ENCODE measurements around the gene KIF3C.

GRCh38 chr2:25920786-25921415, 61.4 kb downstream of the KIF3C start:
- TF ChIP-seq, protein P1, sequence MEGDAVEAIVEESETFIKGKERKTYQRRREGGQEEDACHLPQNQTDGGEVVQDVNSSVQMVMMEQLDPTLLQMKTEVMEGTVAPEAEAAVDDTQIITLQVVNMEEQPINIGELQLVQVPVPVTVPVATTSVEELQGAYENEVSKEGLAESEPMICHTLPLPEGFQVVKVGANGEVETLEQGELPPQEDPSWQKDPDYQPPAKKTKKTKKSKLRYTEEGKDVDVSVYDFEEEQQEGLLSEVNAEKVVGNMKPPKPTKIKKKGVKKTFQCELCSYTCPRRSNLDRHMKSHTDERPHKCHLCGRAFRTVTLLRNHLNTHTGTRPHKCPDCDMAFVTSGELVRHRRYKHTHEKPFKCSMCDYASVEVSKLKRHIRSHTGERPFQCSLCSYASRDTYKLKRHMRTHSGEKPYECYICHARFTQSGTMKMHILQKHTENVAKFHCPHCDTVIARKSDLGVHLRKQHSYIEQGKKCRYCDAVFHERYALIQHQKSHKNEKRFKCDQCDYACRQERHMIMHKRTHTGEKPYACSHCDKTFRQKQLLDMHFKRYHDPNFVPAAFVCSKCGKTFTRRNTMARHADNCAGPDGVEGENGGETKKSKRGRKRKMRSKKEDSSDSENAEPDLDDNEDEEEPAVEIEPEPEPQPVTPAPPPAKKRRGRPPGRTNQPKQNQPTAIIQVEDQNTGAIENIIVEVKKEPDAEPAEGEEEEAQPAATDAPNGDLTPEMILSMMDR (IDR thresholded peaks at IDR 0.05): no peak
- TF ChIP-seq POLR2A (IDR thresholded peaks at IDR 0.05) (no peak), POLR2AphosphoS5 (IDR thresholded peaks at IDR 0.05) (no peak)
